ENCODE data around the gene LRWD1.
"Not testable (repeated sequence)": the region's sequence is repeated elsewhere in the genome, so short reads cannot be mapped to it uniquely, and the experiment has no call there.

The LRWD1 gene

DNA sequence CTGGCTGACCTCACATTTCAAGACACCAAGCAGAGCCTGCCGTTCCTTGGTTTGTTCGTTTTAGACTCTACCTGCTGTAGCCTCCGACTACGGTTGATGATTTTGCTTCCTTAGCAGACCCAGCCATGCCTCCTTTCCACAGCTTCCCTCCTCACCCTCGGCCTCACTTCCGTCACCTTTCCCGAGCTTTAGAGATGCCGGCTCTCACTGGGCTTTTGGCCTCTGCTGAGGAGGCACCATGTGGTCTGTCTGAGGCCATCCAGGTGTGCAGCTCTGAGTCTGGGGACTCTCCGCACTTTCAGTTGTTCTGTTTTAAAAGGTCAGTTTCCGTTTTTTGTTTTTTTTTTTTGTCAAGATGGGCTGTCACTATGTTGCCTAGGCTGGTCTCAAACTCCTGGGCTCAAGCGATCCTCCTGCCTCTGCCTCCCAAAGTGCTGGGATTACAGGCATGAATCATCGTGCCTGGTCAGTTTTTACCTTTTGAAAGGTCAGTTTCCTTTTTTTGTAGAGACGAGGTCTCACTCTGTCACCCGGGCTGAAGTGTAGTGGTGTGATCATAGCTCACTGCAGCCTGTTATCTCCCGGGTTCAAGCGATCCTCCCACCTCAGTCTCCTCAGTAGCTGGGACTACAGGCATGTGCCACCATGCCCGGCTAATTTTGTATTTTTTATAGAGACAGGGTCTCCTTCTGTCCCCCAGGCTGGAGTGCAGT, 19.7 kb upstream of the LRWD1 start:
- no peak for DNase-seq (ENCODE audit: low read depth, low spot score)

DNA sequence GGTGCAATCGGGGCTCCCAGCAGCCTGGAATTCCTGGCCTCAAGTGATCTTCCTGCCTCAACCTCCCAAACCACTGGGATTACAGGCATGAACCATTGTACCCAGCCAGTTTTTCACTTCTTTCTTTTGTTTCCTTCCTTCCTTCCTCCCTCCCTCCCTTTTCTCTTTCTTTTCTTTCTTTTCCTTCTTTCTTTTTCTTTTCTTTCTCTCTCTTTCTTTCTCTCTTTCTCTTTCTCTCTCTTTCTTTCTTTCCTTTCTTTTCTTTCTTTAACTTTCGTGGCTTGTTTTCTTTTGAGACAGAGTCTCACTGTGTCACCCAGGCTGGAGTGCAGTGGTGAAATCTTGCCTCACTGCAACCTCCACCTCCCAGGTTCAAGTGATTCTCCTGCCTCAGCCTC, 19.1 kb upstream of the LRWD1 start:
- no peak for DNase-seq (ENCODE audit: low read depth, low spot score)

DNA sequence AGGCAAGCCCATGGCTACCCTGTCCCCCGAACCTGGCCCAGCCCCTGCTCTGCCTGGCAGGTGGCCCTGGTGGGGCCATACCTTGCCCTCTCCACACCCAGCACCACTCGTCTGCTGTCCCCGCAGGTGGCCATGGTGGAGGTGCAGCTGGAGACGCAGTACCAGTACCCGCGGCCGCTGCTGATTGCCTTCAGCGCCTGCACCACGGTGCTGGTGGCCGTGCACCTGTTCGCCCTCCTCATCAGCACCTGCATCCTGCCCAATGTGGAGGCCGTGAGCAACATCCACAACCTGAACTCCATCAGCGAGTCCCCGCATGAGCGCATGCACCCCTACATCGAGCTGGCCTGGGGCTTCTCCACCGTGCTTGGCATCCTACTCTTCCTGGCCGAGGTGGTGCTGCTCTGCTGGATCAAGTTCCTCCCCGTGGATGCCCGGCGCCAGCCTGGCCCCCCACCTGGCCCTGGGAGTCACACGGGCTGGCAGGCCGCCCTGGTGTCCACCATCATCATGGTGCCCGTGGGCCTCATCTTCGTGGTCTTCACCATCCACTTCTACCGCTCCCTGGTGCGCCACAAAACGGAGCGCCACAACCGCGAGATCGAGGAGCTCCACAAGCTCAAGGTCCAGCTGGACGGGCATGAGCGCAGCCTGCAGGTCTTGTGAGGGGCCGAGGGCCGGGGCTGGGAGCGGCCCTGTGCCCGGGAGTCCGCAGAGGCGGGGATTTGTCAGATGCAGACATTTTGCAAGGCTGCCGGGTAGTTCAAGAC, 18.2 kb upstream of the LRWD1 start:
- no peak for DNase-seq (ENCODE audit: low read depth, low spot score)

DNA sequence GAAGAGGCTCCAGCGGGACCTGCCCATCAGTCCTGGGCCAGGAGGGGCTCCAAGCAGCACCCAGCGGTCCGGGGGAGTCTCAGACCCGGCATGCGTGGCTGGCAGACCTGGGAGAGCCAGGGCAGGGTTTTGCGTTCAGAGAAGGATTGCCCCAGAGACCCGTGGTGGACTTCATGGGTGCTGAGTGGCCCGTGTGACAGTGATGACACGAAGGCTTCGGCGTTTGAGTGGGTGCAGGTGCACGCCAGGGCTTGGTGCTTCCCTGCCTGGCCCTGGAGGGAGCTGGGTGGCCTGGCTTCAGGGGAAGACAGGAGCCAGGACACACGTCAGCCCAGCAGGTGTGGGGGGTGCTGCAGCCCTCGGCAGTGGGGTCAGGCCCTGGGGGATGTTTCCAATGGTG, 17.5 kb upstream of the LRWD1 start:
- no peak for DNase-seq (ENCODE audit: low read depth, low spot score)

DNA sequence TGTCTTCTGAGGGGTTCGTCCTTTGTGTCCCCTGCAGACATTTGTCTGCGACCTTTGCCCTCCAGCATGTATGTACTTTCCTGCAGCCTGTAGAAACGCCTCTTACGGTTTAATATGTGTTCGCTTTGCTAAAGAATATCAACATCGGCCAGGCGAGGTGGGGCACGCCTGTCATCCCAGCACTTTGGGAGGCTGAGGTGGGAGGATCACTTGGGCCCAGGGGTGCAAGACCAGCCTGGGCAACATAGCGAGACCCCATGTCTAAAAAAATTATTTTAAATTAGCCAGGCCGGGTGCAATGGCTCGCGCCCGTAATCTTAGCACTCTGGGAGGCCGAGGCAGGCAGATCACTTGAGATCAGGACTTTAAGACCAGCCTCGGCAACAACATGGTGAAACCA, 15.6 kb upstream of the LRWD1 start:
- no peak for DNase-seq (ENCODE audit: low read depth, low spot score)

DNA sequence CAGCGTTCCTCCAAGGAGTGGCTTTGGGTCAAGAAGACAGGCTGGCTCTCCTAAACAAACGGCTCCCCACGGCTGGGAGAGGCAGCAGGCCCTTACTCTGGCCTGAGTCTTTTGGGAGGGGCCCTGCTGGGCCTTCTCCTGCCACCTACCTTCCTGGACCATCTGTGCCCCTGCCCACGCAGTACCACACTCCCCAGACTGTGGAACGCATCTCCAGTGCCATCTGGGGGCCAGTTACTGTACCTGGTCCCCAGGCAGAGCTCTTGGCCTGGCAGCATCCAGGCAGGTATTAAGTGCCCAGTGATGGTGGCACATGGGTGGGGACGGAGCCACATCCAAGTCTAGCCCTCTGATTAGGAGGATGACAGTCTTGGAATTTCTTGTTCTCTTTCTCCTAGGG, 14.5 kb upstream of the LRWD1 start:
- no peak for DNase-seq (ENCODE audit: low read depth, low spot score)

DNA sequence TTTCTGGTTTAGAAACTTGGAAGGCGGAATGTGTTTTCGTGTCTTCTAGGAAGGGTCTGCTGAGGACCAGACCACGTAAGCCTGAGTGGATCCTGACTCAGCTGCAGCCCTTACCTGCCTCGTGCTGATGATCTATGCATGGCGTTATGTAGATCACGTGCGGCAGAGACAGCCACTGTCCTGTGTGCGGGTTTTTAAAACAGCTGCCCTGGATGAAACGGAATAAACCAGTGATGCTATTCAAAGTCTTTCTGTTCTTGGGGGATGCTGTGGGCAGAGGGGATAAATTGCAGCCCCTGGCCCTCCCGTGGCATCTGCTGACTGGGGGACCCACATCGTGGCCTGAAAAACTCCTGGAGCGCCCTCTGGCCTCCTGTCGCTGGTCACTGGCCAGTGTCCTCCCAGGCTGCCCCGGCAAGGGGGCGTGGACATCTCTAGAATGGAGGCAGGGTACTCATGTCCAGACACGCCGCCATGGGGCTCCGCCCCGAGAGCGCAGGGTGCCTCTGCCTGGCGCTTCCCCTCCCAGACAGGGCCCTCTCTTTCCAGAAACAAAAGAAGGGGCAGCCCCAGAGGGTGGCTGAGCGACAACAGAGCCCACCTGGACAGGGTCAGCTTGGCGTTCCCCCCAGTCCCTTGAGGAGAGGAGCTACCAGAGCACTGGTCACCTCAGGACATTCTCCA, 13.3 kb upstream of the LRWD1 start:
- no peak for DNase-seq (ENCODE audit: low read depth, low spot score)

DNA sequence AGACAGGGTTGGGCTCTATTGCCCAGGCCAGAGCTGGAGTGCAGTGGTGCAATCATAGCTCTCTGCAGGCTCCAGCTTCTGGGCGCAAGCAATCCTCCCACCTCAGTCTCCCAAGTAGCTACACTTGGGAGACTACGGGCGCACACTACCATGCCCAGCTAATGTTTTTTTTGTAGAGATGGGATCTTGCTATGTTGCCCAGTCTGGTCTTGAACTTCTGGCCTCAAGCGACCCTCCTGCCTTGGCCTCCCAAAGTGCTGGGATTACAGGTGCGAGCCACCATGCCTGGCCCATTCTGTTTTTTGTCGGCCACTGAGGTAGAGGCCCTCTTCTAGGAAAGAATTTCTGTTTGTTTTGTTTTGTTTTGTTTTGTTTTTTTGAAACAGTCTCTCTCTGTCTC, 12.3 kb upstream of the LRWD1 start:
- no peak for DNase-seq (ENCODE audit: low read depth, low spot score)

DNA sequence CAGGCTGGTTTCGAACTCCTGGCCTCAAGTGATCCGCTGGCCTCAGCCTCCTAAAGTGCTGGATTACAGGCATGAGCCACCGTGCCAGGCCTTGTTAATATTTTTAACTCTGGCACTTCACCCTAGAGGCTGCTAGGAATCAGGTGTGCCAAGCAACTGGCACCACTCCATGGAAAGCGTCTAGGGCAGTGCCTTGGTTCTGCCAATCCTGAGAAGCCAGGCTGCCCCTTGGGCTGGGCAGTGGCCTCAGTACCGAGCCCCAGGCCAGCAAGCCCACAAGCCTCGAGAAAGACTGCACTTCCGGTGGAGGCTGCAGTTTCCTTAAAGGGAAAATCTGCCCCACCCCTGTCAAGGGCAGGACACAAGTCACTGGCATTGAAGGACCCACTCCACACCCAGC, 11.5 kb upstream of the LRWD1 start:
- DNase-seq (ENCODE audit: low read depth, low spot score), result no peak

DNA sequence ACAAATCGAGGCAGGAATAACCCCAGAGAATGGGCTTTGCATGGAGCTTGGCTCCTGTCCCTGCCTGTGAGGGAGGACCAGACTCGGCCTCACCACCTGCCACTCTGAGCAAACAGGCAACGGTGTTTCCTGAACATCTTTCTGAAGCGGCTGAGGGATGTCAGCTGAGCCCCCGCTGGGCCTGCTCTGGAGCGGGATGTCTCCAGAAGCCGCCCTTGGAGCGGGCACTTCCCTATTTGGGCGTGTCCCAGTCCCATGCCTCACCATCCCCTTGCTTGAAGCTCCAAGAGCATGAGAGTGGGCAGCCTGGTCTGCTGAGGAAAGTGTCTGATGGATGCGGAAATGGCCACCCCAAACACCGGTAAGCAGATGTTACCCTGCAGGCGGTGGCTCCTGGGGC, 10.3 kb upstream of the LRWD1 start:
- no peak for DNase-seq (ENCODE audit: low read depth, low spot score)

DNA sequence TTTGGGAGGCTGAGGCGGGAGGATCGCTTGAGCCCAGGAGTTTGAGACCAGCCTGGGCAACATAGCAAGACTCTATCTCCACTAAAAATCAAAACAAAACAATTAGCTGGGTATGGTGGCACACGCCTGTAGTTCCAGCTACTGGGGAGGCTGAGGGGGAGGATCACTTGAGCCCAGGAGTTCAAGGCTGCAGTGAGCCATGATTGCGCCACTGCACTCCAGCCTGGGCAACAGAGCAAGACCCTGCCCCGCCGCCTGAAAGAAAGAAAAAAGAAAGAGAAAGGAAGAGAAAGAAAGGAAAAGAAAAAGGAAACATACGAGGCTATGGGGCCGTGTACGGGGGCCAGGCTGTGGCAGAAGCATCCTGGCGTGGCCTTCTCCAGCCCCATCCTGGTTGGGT, 9.9 kb upstream of the LRWD1 start:
- DNase-seq (ENCODE audit: low read depth, low spot score), result not testable (repeated sequence)

DNA sequence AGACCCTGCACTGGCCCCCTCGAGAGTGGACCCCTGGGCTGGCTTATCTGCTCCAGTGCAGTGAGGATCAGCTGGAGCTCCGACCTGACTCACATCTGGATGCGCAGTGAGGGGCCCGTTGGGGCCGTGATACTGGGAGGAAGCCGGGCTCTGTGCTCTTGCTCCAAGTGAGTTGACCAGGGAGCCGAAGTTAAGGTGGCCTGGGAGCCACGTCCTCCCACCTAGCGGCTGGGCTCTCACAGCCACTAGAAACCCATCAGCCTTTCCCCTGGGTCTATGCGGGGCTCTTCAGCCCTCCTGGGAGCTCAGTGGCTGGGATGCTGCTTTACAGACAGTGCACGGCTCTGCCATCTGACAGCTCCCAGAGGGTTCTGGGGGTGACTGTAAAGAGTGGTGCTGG, 9.2 kb upstream of the LRWD1 start:
- no peak for DNase-seq (ENCODE audit: low read depth, low spot score)

DNA sequence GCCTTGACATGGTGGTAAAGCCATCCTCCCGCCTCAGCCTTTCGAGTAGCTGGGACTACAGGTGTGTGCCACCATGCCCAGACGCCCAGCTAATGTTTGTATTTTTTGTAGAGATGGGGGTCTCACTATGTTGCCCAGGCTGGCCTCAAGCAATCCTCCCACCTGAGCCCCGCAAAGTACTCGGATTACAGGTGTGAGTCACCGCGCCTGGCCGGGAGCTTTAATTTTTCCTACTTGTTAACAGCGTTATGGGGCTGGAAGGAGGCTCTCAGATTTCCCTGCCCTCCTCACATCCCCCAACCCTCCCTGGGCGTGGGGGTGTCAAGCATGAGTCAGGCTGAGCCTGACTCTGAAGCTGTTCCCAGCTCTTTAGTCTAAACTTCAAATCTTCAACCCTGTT, 8.5 kb upstream of the LRWD1 start:
- no peak for DNase-seq (ENCODE audit: low read depth, low spot score)

DNA sequence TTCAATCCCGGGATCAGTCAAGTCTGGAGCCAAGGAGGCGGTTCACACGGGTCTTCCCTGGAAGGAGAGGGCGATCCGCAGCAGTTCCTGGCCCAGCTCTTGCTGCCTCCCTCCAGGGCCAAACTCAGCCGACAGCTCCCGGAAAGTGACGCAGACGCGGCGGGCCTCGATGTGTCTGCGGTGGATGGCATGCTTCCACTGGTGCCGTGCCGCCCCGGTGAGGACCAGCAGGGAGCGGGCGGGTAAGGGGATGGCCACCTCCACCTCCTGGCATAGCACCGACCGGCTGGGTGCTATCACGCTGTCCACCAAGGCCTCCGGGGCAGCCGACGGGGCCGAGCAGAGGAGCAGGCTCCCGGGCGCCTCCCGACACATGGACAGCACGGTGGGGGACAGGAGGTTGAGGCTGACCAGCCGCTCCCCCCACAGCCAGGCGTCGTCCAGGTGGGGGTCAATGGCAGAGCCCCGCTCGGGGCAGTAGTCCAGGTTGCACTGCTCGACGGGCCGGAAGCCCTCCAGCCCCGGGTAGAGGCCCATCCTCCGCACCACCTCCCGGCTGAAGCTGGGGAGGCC, 7.3 kb upstream of the LRWD1 start:
- DNase-seq (ENCODE audit: low read depth, low spot score), result no peak

DNA sequence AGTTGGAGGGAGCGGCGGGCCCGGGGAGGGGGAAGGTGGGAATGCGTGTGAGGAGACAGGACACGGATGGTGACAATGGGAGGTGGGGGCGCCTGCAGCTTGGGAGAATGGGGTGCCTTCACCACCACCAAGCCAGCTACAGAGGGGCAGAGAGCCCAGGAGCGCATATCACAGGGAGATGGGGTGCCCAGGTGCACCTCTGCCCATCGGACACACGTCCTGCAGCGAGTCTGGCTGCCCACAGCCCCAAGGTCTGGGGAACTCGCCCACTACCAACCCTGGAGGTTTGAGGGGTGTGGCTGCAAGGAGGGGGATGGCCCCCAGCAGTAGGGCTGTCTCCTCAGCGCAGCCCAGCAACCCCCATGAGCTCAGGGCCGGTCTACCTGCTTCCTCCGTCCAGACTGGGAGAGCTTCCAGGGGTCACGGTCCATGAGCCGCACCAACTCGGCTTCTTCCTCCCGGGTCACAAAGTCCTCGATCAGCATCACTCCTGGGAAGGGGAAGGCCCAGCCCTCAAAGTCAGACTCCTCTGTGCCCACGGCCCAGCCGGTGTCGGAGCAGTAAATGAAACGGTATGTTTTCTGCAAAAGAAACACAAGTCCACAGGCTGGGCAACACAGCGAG, 5.5 kb upstream of the LRWD1 start:
- no peak for DNase-seq (ENCODE audit: low read depth, low spot score)

DNA sequence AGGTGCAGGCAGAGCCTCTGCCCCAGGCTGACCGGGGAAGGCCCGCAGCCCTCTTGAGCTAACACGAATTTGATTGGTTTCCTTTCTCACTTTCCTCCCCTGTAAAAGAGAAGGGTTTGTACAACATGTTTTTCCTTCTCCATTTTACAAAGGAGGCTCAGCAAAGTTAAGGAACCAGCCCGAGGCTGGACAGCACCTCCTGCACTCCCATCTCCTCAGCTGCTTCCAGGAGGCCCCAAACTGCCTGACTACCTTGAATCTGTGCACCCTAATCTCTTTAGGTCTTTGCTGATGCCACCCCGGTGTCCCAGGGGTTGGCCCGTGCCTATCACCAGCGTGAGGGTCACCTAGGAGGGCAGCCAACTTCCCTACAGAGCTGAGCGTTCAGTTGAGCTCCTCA, 4.3 kb upstream of the LRWD1 start:
- no peak for DNase-seq (ENCODE audit: low read depth, low spot score)

DNA sequence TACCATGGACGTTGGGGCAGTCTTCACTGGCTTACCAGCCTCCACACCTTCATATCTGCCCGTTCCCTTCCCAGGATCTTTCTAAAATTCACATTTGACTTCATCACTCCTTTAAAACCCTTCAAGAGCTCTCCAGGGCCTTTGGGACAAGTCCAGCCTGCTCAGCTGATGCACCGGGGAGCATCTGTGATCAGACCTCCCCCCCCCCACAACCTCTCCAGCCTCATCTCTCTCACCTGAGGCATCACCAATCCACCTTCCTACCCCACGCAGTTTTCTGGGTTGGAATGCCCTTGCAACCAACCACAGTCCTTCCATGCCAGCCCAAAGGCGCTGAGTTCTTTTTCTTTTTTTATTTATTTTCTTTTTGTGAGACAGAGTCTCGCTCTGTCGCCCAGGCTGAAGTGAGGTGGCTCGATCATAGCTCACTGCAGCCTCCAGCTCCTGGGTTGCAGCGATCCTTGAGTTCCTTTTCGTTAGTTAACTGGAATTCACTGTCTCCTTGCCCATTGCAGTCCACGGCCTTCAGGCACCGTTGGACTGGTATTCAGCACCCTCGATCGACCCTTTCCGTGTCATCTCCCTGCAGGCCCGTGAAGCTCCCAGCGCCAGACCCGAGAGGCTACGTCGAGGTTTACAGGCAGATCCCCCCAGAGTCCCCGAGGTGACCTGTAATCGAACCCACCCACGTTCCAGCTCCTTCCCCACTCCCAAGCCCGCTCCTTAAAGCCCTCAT, 775 bp upstream of the LRWD1 start:
- DNase-seq (ENCODE audit: low read depth, low spot score), result no peak

DNA sequence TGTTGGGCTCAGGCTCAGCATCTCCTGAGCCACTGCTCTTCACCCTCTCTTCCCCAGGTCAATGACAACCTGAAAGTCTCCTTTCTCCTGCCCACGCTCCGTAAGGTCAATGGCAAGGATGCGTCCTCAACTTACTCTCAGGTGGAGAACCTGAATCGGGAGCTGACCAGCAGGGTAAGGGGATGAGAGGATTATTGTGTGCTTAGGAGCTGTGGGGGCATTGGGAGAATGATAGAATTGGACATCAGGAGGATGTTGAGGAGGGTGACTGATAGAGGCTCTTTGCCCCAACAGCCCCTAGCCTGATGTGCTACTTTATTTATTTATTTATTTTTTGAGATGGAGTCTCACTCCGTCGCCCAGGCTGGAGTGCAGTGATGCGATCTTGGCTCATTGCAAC, 1.3 kb downstream of the LRWD1 start:
- DNase-seq (ENCODE audit: low read depth, low spot score), result no peak

DNA sequence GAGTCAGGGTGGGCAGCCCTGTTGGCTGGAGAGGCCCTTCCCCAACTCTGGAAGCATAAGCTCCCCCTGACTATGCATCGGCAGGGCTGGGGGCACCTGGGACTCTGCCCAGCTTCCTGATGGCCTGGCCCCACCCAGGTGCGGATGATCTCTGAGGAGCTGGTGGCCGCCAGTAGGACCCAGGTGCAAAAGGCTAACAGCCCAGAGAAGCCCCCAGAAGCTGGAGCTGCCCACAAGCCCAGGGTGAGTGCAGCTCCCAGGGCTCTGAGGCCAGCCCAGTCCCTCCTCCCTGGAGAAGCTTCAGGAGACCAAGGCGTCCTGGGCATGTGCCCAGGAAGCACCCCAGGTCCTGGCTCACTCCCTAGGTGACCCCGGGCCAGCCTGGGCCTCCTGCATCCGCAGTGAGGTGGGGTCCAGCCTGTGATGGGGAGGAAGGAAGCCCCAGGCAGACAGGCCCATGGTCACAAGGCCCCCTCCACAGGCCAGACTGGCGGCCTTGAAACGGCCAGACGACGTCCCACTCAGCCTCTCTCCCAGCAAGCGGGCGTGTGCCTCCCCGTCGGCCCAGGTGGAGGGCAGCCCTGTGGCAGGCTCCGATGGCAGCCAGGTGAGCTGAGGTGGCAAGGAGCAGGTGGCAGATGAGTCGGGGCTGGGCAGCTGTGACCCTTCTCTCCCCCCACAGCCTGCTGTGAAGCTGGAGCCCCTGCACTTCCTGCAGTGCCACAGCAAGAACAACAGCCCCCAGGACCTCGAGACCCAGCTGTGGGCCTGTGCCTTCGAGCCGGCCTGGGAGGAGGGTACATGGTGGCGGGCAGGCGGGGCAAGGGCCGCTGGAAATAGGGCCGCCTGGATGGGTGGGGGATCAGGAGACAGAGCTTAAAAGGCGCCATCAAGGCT, 3.0 kb downstream of the LRWD1 start:
- no peak for DNase-seq (ENCODE audit: low read depth, low spot score)
